K562 (cell line): Measurements from ENCODE around the gene AZU1.

ENCODE experiments used
- CTCF ChIP-seq, 3 experiments: IDR thresholded peaks in 2 of 3; conservative IDR thresholded peaks in 1 of 3; 2 replicates each; pipeline ENCODE4 v1.5.1; 2011 to 2012; ENCODE audit warnings: low read length in 3 of 3, mild to moderate bottlenecking in 3 of 3, control low read depth in 2 of 3, improper control_type of control experiment in 1 of 3, inconsistent platforms in 1 of 3, low read depth in 1 of 3, mixed read lengths in 1 of 3, moderate library complexity in 1 of 3; ENCODE audit not compliant: insufficient read depth in 2 of 3
- JUN ChIP-seq, 2 experiments: sonication (generic) in 1 of 2; formaldehyde crosslinking in 1 of 2; IDR thresholded peaks; 2 replicates each; pipeline versions ENCODE4 v1.6.1 to v1.8.0; 2012 to 2022; ENCODE audit warnings: borderline replicate concordance in 2 of 2, mild to moderate bottlenecking in 2 of 2, improper control_type of control experiment in 1 of 2, low read depth in 1 of 2, low read length in 1 of 2, missing genetic modification reagents in 1 of 2
- REST ChIP-seq, 2 experiments: fragments of 450-650 bp; formaldehyde crosslinking in 1 of 2; IDR thresholded peaks; 2 replicates each; pipeline versions ENCODE4 v1.4.0 to v1.6.1; 2014 to 2020; ENCODE audit warnings: mild to moderate bottlenecking in 2 of 2, borderline replicate concordance in 1 of 2, low read depth in 1 of 2
- TEAD2 ChIP-seq: fragments of 450-650 bp; IDR thresholded peaks from 2 replicates; pipeline ENCODE4 v1.6.1; 2016; ENCODE audit warnings: missing genetic modification characterization, control low read depth, missing compliant biosample characterization
- USF2 ChIP-seq: sonication (generic); formaldehyde crosslinking; IDR thresholded peaks from 2 replicates; pipeline ENCODE4 v1.5.0; 2020; ENCODE audit warnings: missing genetic modification reagents
- ZNF143 ChIP-seq: sonication (generic); formaldehyde crosslinking; IDR thresholded peaks from 2 replicates; pipeline ENCODE4 v1.9.0; 2022; ENCODE audit warnings: mild to moderate bottlenecking, missing genetic modification reagents
- ZNF507 ChIP-seq: conservative IDR thresholded peaks from 2 replicates; pipeline ENCODE4 v1.6.1; 2017; ENCODE audit warnings: missing genetic modification characterization, missing compliant biosample characterization
- ZNF609 ChIP-seq: sonication (generic); formaldehyde crosslinking; IDR thresholded peaks from 2 replicates; pipeline ENCODE4 v1.8.1; 2023; ENCODE audit warnings: missing genetic modification reagents, mild to moderate bottlenecking, borderline replicate concordance

- no peak for TF ChIP-seq CTCF (IDR thresholded peaks at IDR 0.05 in 2 of 3, conservative IDR thresholded peaks at IDR 0.05 in 1 of 3; ENCODE audit: insufficient read depth in 2 of 3, low read depth in 1 of 3, low read length in 3 of 3)
- no peak for TF ChIP-seq JUN (IDR thresholded peaks at IDR 0.05; ENCODE audit: borderline replicate concordance, low read depth, low read length)
- no peak for TF ChIP-seq JUN (CRISPR knock-in tag; IDR thresholded peaks at IDR 0.05; ENCODE audit: borderline replicate concordance)
- TF ChIP-seq USF2 (CRISPR knock-in tag): no peak
- no peak for TF ChIP-seq ZNF609 (CRISPR knock-in tag)
- TF ChIP-seq REST (IDR thresholded peaks at IDR 0.05; ENCODE audit: borderline replicate concordance): no peak
- no peak for TF ChIP-seq REST (CRISPR knock-in tag; IDR thresholded peaks at IDR 0.05; ENCODE audit: low read depth)
- TF ChIP-seq ZNF507 (tag): no peak
- no peak for TF ChIP-seq ZNF143
- no peak for TF ChIP-seq TEAD2
These were observed 46.0 kb downstream of the AZU1 start for GRCh38 chr19:873561-874041.
